ENCODE results near the gene SEL1L. TPM values are rescaled to one million over a fixed set of nuclear protein-coding genes. Genes with fewer than 3 reads are reported as not detected.

Gene SEL1L
- total RNA-seq, 1 experiment from 2014 or later, result 41.4 TPM

DNA sequence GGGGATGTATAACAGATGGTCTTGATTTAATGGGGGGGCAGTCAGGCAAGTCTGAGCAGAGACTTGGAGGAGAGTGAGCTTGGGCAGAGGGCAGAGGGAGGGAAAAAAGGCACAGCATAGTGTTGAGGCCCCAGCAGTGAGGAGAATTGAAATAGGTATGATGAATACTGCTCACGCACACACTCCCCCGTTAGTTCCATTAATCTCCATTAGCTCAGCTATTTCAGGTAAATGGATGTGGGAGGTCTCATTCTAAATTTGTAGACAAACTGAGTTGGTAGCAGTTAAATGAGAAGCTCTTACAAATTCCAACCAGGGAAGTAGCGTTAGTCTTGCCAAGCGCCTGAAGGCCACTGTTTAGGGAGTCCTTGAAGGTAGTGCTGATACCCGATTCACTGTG lies 66.8 kb downstream of the SEL1L start:
- POLR2A ChIA-PET, result no interaction called here
- H3K9ac ChIP-seq (ENCODE audit: low read length), result no peak overlapping the region
- no peaks in the 10 kb centered on the region for H4K20me1 ChIP-seq (ENCODE audit: insufficient read depth)
- intact Hi-C loops (cut with micrococcal nuclease), result loop anchor here (5.0 kb wide), 1 partner anchor 295 kb away; no protein-coding TSS in a partner anchor
- H3K4me1 ChIP-seq (ENCODE audit: control insufficient read depth in 1 of 2, insufficient read depth in 2 of 2, low read length in 2 of 2), result peaks cover 0 to 20% of the 10 kb centered on the region in 2 experiments; a peak in 3 of 4 replicates
- TF ChIP-seq ZNF274 (IDR thresholded peaks at IDR 0.05; ENCODE audit: low read depth, low read length) (no peak), EZH2 (IDR thresholded peaks at IDR 0.05) (no peak), CTCF (IDR thresholded peaks at IDR 0.05 in 2 of 3, conservative IDR thresholded peaks at IDR 0.05 in 1 of 3; ENCODE audit: borderline replicate concordance in 1 of 3, insufficient read depth in 1 of 3, low read depth in 2 of 3, low read length in 2 of 3) (no peak), SP1 (IDR thresholded peaks at IDR 0.05; ENCODE audit: low read depth) (no peak), SIN3A (IDR thresholded peaks at IDR 0.05; ENCODE audit: low read depth) (no peak), SRF (IDR thresholded peaks at IDR 0.05; ENCODE audit: low read depth) (no peak), REST (IDR thresholded peaks at IDR 0.05; ENCODE audit: low read depth) (no peak), ZBTB33 (IDR thresholded peaks at IDR 0.05; ENCODE audit: extremely low read depth, insufficient replicate concordance, low read length) (no peak), YY1 (IDR thresholded peaks at IDR 0.05; ENCODE audit: extremely low read depth, insufficient replicate concordance, low read depth, low read length) (no peak), TCF7L2 (IDR thresholded peaks at IDR 0.05; ENCODE audit: borderline replicate concordance, extremely low read depth, insufficient read depth, insufficient read length) (no peak), EGR1 (IDR thresholded peaks at IDR 0.05; ENCODE audit: low read depth) (no peak), POLR2AphosphoS5 (IDR thresholded peaks at IDR 0.05; ENCODE audit: low read depth, low read length) (no peak), CBX3 (IDR thresholded peaks at IDR 0.05; ENCODE audit: low read depth) (no peak), FOSL1 (IDR thresholded peaks at IDR 0.05; ENCODE audit: low read depth) (no peak), RAD21 (IDR thresholded peaks at IDR 0.05; ENCODE audit: low read depth) (no peak)
- TF ChIP-seq, protein P1, sequence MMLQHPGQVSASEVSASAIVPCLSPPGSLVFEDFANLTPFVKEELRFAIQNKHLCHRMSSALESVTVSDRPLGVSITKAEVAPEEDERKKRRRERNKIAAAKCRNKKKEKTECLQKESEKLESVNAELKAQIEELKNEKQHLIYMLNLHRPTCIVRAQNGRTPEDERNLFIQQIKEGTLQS (IDR thresholded peaks at IDR 0.05), result no peak
- TF ChIP-seq, protein P2, sequence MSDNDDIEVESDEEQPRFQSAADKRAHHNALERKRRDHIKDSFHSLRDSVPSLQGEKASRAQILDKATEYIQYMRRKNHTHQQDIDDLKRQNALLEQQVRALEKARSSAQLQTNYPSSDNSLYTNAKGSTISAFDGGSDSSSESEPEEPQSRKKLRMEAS (IDR thresholded peaks at IDR 0.05), result no peak
- ATAC-seq, result no peak
- no peak overlapping the region for H3K27ac ChIP-seq (ENCODE audit: low read depth, low read length)
- no TSS peak for BruUV-seq (replicated peaks)
- no peaks in the 10 kb centered on the region for H3K36me3 ChIP-seq (ENCODE audit: control insufficient read depth in 1 of 2, insufficient read depth in 2 of 2, low read length in 2 of 2)
- no peaks in the 10 kb centered on the region for H3K9me3 ChIP-seq (ENCODE audit: control insufficient read depth in 1 of 2, insufficient read depth in 1 of 2, low read depth in 1 of 2, low read length in 2 of 2)
- H3K79me2 ChIP-seq (ENCODE audit: insufficient read depth, low read length), result no peaks in the 10 kb centered on the region
- RAD21 ChIA-PET (ENCODE audit: low non-redundant PET in 1 of 2, low total read pairs in 2 of 2, uncharacterized antibody in 2 of 2, unreplicated experiment in 2 of 2), result no interaction called here
- CTCF ChIA-PET, result interaction anchor here (1.0 kb wide), 1 partner anchor 198 kb away, joined by 4 read pairs; no protein-coding TSS in a partner anchor
- DNase-seq (ENCODE audit: low read depth, low spot score), result no peak
- no peak overlapping the region for H3K4me2 ChIP-seq (ENCODE audit: low read length)
- no peak overlapping the region for H3K4me3 ChIP-seq (replicated peaks in 1 of 2; ENCODE audit: low read depth in 1 of 2, low read length in 2 of 2)
- H3K9me2 ChIP-seq (ENCODE audit: insufficient read depth), result no peaks in the 10 kb centered on the region
- no peaks in the 10 kb centered on the region for H3K27me3 ChIP-seq (ENCODE audit: insufficient read depth, low read length)
- H2AFZ ChIP-seq (ENCODE audit: low read depth, low read length, poor library complexity, severe bottlenecking), result no peak overlapping the region
